Ascending aorta (tissue), 2 donors: ENCODE results near the gene CAD. TPM values are rescaled to one million over a fixed set of nuclear protein-coding genes. Genes with fewer than 3 reads are reported as not detected.

Experiments
- DNase-seq, 2 donors: peaks; one replicate each; pipeline ENCODE4 v3.0.0-alpha.2; 2019; ENCODE audit warnings: low spot score in 2 of 2
- H3K27ac ChIP-seq, 2 donors: fragments of 200-600 bp; sonication (generic); one replicate each; pipeline ENCODE4 v1.5.1; 2016 to 2017; ENCODE audit warnings: mild to moderate bottlenecking in 1 of 2
- H3K27me3 ChIP-seq: fragments of 200-600 bp; sonication (generic); one replicate; pipeline ENCODE4 v1.5.1; 2017
- H3K36me3 ChIP-seq, 2 donors: fragments of 200-600 bp; sonication (generic); one replicate each; pipeline ENCODE4 v1.5.1; 2016
- H3K4me1 ChIP-seq, 2 donors: fragments of 200-600 bp; sonication (generic); one replicate each; pipeline ENCODE4 v1.5.1; 2016 to 2017; ENCODE audit warnings: mild to moderate bottlenecking in 1 of 2
- H3K4me3 ChIP-seq, 2 donors: fragments of 200-600 bp; sonication (generic); one replicate each; pipeline ENCODE4 v1.5.1; 2016 to 2017; ENCODE audit warnings: mild to moderate bottlenecking in 1 of 2
- H3K9me3 ChIP-seq, 2 donors: fragments of 200-600 bp; sonication (generic); one replicate each; pipeline ENCODE4 v1.5.1; 2016
- CTCF ChIP-seq, 3 experiments: fragments of 200-600 bp in 2 of 3; fragments of 450-650 bp in 1 of 3; sonication (generic) in 2 of 3; IDR thresholded peaks; one replicate each; pipeline ENCODE4 v1.5.1; 2016 to 2019; ENCODE audit warnings: antibody characterized with exemption in 3 of 3, mild to moderate bottlenecking in 1 of 3, moderate library complexity in 1 of 3
- intact Hi-C: fragments of 100-400 bp; cut with DNase I; formaldehyde crosslinking; loops from one replicate; pipeline ENCODE4 v1.15.1; 2023
- total RNA-seq: library from RNA; depleted of rRNA; stranded (reverse); fragments of >200 nt; gene quantifications from one replicate; pipeline ENCODE4 v1.1.0, GENCODE V29; 2016

CAD gene
- total RNA-seq, 1 donor from 2014 or later, result 63.4 TPM

- Histone ChIP-seq H3K9me3 (no peaks in the 10 kb centered on the region), H3K36me3 (peaks cover 4 to 29% of the 10 kb centered on the region in 2 donors), H3K27me3 (no peaks in the 10 kb centered on the region), H3K4me1 (peaks cover 11 to 19% of the 10 kb centered on the region in 2 donors), H3K27ac (peak within 1 kb of the TSS; percentile 94 to 98), H3K4me3 (peak within 1 kb of the TSS; percentile 72 to 77)
- intact Hi-C loops, result loop anchor here (2.0 to 10.0 kb wide), 5 partner anchors 125 to 1537 kb away; partner anchors contain the start of genes DTNB, GTF3C2, KHK and MAPRE3
- TF ChIP-seq CTCF (IDR thresholded peaks at IDR 0.05), result no peak
- DNase-seq, result peak; percentile 35 to 93
Measured at GRCh38 chr2:27211943-27212625, 5.1 kb upstream of the CAD start, which contains the start of the genes ATRAID and SLC5A6. ATRAID (plus strand) TSS chr2:27212041; CDS start chr2:27212369, 328 bp downstream. SLC5A6 (minus strand) TSS chr2:27212268; CDS start chr2:27207650, 4,618 bp downstream.

GRCh38 chr2:27212626-27213471, 4.3 kb upstream of the CAD start:
- TF ChIP-seq CTCF (IDR thresholded peaks at IDR 0.05), result no peak
- Histone ChIP-seq H3K4me3 (peak overlapping the region; percentile 72 to 77), H3K27ac (peak overlapping the region; percentile 94 to 98), H3K4me1 (peaks cover 12 to 19% of the 10 kb centered on the region in 2 donors), H3K9me3 (no peaks in the 10 kb centered on the region), H3K36me3 (peaks cover under 1 to 21% of the 10 kb centered on the region in 2 donors), H3K27me3 (no peaks in the 10 kb centered on the region)
- DNase-seq, result no peak
- intact Hi-C loops, result loop anchor here (2.0 to 10.0 kb wide), 5 partner anchors 126 to 1538 kb away; partner anchors contain the start of genes DTNB, GTF3C2, KHK and MAPRE3

- no peak overlapping the region for H3K4me3 ChIP-seq
- no peak for DNase-seq
- intact Hi-C loops, result loop anchor here (5.0 to 10.0 kb wide), 5 partner anchors 62 to 1540 kb away; partner anchors contain the start of genes DNAJC5G, DTNB, GTF3C2 and MAPRE3
- no peak for TF ChIP-seq CTCF (IDR thresholded peaks at IDR 0.05)
- H3K4me1 ChIP-seq, result peaks cover 12 to 23% of the 10 kb centered on the region in 2 donors
- no peaks in the 10 kb centered on the region for H3K9me3 ChIP-seq
- no peak overlapping the region for H3K27ac ChIP-seq
- H3K36me3 ChIP-seq, result peaks cover 0 to 12% of the 10 kb centered on the region in 2 donors
- no peaks in the 10 kb centered on the region for H3K27me3 ChIP-seq
Measured at GRCh38 chr2:27214941-27215340, 2.2 kb upstream of the CAD start.

DNA sequence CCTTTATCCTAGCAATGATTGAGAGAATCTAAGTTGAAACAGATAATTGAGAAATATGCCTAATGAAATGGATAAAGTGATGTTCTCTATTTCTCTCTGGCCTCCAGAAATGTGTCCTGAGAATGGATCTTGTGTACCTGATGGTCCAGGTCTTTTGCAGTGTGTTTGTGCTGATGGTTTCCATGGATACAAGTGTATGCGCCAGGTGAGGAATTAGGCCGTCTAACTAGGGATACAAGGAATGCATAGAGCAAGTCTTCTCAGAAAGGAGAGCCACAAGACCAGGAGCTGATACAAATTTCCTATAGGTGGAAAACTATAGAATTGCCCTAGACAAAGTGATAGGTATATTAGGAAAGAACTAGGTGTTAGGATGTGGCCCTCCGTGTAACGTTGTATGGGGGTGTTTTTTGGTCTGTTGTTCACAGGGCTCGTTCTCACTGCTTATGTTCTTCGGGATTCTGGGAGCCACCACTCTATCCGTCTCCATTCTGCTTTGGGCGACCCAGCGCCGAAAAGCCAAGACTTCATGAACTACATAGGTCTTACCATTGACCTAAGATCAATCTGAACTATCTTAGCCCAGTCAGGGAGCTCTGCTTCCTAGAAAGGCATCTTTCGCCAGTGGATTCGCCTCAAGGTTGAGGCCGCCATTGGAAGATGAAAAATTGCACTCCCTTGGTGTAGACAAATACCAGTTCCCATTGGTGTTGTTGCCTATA, 592 bp upstream of the CAD start:
- peak overlapping the region; percentile 53 to 54 for H3K27ac ChIP-seq
- intact Hi-C loops, result loop anchor here (2.0 to 10.0 kb wide), 5 partner anchors 61 to 1542 kb away; partner anchors contain the start of genes DNAJC5G, DTNB, GTF3C2 and PREB
- no peaks in the 10 kb centered on the region for H3K27me3 ChIP-seq
- no peaks in the 10 kb centered on the region for H3K9me3 ChIP-seq
- H3K4me1 ChIP-seq, result peaks cover 12 to 18% of the 10 kb centered on the region in 2 donors
- TF ChIP-seq CTCF (IDR thresholded peaks at IDR 0.05), result no peak
- H3K4me3 ChIP-seq, result peak overlapping the region; percentile 53 to 72
- DNase-seq, result no peak
- H3K36me3 ChIP-seq, result peaks cover 4 to 12% of the 10 kb centered on the region in 2 donors

DNA sequence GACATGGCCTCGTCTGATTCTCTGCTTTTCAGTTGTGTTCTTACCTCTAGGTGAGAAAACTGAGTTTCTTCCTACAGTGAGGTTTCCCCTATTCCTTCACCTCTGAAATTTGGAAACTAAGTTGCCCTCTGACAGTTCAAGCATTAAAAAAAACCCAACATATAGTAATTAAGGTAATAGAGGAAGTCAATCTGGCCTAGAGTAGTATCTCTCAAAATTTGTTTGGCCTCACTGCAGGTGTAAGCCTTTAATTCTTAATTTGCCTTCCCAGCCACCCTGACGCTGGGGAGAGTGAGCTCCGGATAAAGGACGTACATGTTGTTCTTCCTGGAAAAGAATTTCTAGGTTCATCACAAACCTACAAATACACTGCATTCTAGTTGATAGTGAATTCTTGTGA, 1.4 kb downstream of the CAD start:
- H3K4me3 ChIP-seq, result no peak overlapping the region
- H3K4me1 ChIP-seq, result peaks cover 5 to 10% of the 10 kb centered on the region in 2 donors
- peaks cover 18 to 28% of the 10 kb centered on the region in 2 donors for H3K36me3 ChIP-seq
- intact Hi-C loops, result loop anchor here (5.0 to 10.0 kb wide), 4 partner anchors 59 to 1544 kb away; partner anchors contain the start of genes DNAJC5G, DTNB, GTF3C2 and SLC35F6
- no peak overlapping the region for H3K27ac ChIP-seq
- H3K9me3 ChIP-seq, result no peaks in the 10 kb centered on the region
- H3K27me3 ChIP-seq, result no peaks in the 10 kb centered on the region
- no peak for DNase-seq
- no peak for TF ChIP-seq CTCF (IDR thresholded peaks at IDR 0.05)
